ENCODE data around the gene MRPS26. TPM values are rescaled to one million over a fixed set of nuclear protein-coding genes. Genes with fewer than 3 reads are reported as not detected.
"Not testable (repeated sequence)": the region's sequence is repeated elsewhere in the genome, so short reads cannot be mapped to it uniquely, and the experiment has no call there.

The MRPS26 gene
- total and polyA plus RNA-seq, 7 experiments from 2014 or later = 22.2 to 94.2 (median 30.9) TPM

- H3K4me3 ChIP-seq (ENCODE audit: low read length) = not testable (repeated sequence)
- ChIA-PET POLR2A (interaction anchor here (0.7 to 3.0 kb wide), 2 partner anchors 18 to 60 kb away, joined by 3 to 56 read pairs; no protein-coding TSS in a partner anchor), CTCF (interaction anchor here (0.7 to 0.8 kb wide), 2 partner anchors 12 to 19 kb away, joined by 3 read pairs; no protein-coding TSS in a partner anchor)
Measured at GRCh38 chr20:3075315-3075714, 29.5 kb downstream of the MRPS26 start.

GRCh38 chr20:3077618-3078134 is 31.8 kb downstream of the MRPS26 start:
- peak overlapping the region; percentile 53 to 79 (median 61) for H3K4me3 Mint-ChIP-seq
- peaks cover 8 to 44% (median 23%) of the 10 kb centered on the region in 5 donors for H3K27me3 Mint-ChIP-seq
- ATAC-seq (peak; percentile 58), DNase-seq (peak in 7 of 9 donors; percentile 44 to 66 (median 56))
- peak overlapping the region; percentile 26 to 92 (median 74) for H3K27ac Mint-ChIP-seq
- no peak overlapping the region for H3K4me3 ChIP-seq (ENCODE audit: low read length)
- peaks cover 0 to 13% (median 0%) of the 10 kb centered on the region in 5 donors for H3K36me3 Mint-ChIP-seq
- intact Hi-C loops (cut with micrococcal nuclease) = loop anchor here (1.0 to 5.0 kb wide), 5 partner anchors 16 to 130 kb away; partner anchors contain the start of genes FASTKD5 (in 1 of the 2), ITPA (in 1 of the 2) and UBOX5 (in 1 of the 2)
- H3K27ac ChIP-seq (ENCODE audit: low read depth, low read length) = peak overlapping the region; percentile 30
- H3K9me3 Mint-ChIP-seq = peaks cover 0 to 6% (median 0%) of the 10 kb centered on the region in 11 donors
- H3K27me3 ChIP-seq (ENCODE audit: control insufficient read depth in 2 of 2, insufficient read depth in 2 of 2, low read length in 2 of 2) = peaks cover 0 to 7% of the 10 kb centered on the region in 2 donors
- CTCF ChIA-PET = interaction anchor here (0.5 to 1.5 kb wide), 9 partner anchors 8 to 376 kb away, joined by 3 to 11 read pairs (median 3); no protein-coding TSS in a partner anchor
- POLR2A ChIA-PET = interaction anchor here (0.6 to 3.0 kb wide), 16 partner anchors 8 to 82 kb away, joined by 3 to 56 read pairs (median 4); partner anchors contain the start of genes FASTKD5 and UBOX5
- H3K4me1 Mint-ChIP-seq = peaks cover 15 to 43% (median 31%) of the 10 kb centered on the region in 7 donors
- no peaks in the 10 kb centered on the region for H3K36me3 ChIP-seq (ENCODE audit: control insufficient read depth in 2 of 3, insufficient read depth in 3 of 3, low read length in 3 of 3)
- peaks cover 0 to 17% of the 10 kb centered on the region in 2 donors for H3K4me1 ChIP-seq (ENCODE audit: control insufficient read depth in 2 of 2, insufficient read depth in 2 of 2, low read length in 2 of 2)
- no peaks in the 10 kb centered on the region for H3K9me3 ChIP-seq (ENCODE audit: control insufficient read depth in 2 of 3, low read length in 3 of 3)

More at GRCh38 chr20:3075315-3075714, 29.5 kb downstream of the MRPS26 start:
- peaks cover 18 to 53% (median 36%) of the 10 kb centered on the region in 7 donors for H3K4me1 Mint-ChIP-seq
- ATAC-seq; H3K27ac ChIP-seq (ENCODE audit: low read depth, low read length); DNase-seq; H3K9me3 ChIP-seq (ENCODE audit: control insufficient read depth in 2 of 3, low read length in 3 of 3); H3K9me3 Mint-ChIP-seq; H3K27me3 ChIP-seq (ENCODE audit: control insufficient read depth in 2 of 2, insufficient read depth in 2 of 2, low read length in 2 of 2); H3K4me3 Mint-ChIP-seq; H3K36me3 ChIP-seq (ENCODE audit: control insufficient read depth in 2 of 3, insufficient read depth in 3 of 3, low read length in 3 of 3): not testable (repeated sequence)
- peaks cover 0 to 17% (median 0%) of the 10 kb centered on the region in 5 donors for H3K36me3 Mint-ChIP-seq
- peaks cover 0 to 23% (median under 1%) of the 10 kb centered on the region in 5 donors for H3K27me3 Mint-ChIP-seq
- H3K4me1 ChIP-seq (ENCODE audit: control insufficient read depth in 2 of 2, insufficient read depth in 2 of 2, low read length in 2 of 2) = peaks cover 0 to 33% of the 10 kb centered on the region in 2 donors
- peak overlapping the region in 3 of 9 donors; percentile 12 to 41 (median 25) for H3K27ac Mint-ChIP-seq
- intact Hi-C loops (cut with micrococcal nuclease) = loop anchor here in 1 of 2 donors (5.0 kb wide), 2 partner anchors 82 to 132 kb away; partner anchors contain the start of genes FASTKD5, ITPA and UBOX5

GRCh38 chr20:3080939-3081388 is 35.1 kb downstream of the MRPS26 start:
- no peak overlapping the region for H3K27ac ChIP-seq (ENCODE audit: low read depth, low read length)
- DNase-seq (peak in 1 of 9 donors; percentile 5), ATAC-seq (no peak)
- H3K27ac Mint-ChIP-seq = no peak overlapping the region
- H3K4me1 Mint-ChIP-seq = peaks cover 16 to 27% (median 23%) of the 10 kb centered on the region in 7 donors
- peaks cover 0 to 23% of the 10 kb centered on the region in 2 donors for H3K4me1 ChIP-seq (ENCODE audit: control insufficient read depth in 2 of 2, insufficient read depth in 2 of 2, low read length in 2 of 2)
- no peaks in the 10 kb centered on the region for H3K36me3 ChIP-seq (ENCODE audit: control insufficient read depth in 2 of 3, insufficient read depth in 3 of 3, low read length in 3 of 3)
- peaks cover 0 to 13% (median 0%) of the 10 kb centered on the region in 5 donors for H3K36me3 Mint-ChIP-seq
- POLR2A ChIA-PET = no interaction called here
- no peak overlapping the region for H3K4me3 ChIP-seq (ENCODE audit: low read length)
- peaks cover 0 to 6% (median 0%) of the 10 kb centered on the region in 11 donors for H3K9me3 Mint-ChIP-seq
- peaks cover 8 to 61% (median 23%) of the 10 kb centered on the region in 5 donors for H3K27me3 Mint-ChIP-seq
- H3K27me3 ChIP-seq (ENCODE audit: control insufficient read depth in 2 of 2, insufficient read depth in 2 of 2, low read length in 2 of 2) = peaks cover 0 to 13% of the 10 kb centered on the region in 2 donors
- intact Hi-C loops (cut with micrococcal nuclease) = no loop called here
- peak overlapping the region in 5 of 10 donors; percentile 4 to 83 (median 68) for H3K4me3 Mint-ChIP-seq
- CTCF ChIA-PET = no interaction called here
- no peaks in the 10 kb centered on the region for H3K9me3 ChIP-seq (ENCODE audit: control insufficient read depth in 2 of 3, low read length in 3 of 3)

GRCh38 chr20:3081641-3082040 is 35.8 kb downstream of the MRPS26 start:
- peaks cover 0 to 13% of the 10 kb centered on the region in 2 donors for H3K27me3 ChIP-seq (ENCODE audit: control insufficient read depth in 2 of 2, insufficient read depth in 2 of 2, low read length in 2 of 2)

GRCh38 chr20:3082306-3082951 is 36.6 kb downstream of the MRPS26 start:
- intact Hi-C loops (cut with micrococcal nuclease) = no loop called here
- Histone ChIP-seq H3K4me1 (ENCODE audit: control insufficient read depth in 2 of 2, insufficient read depth in 2 of 2, low read length in 2 of 2) (peaks cover 0 to 14% of the 10 kb centered on the region in 2 donors), H3K4me3 (ENCODE audit: low read length) (peak overlapping the region; percentile 24), H3K27me3 (ENCODE audit: control insufficient read depth in 2 of 2, insufficient read depth in 2 of 2, low read length in 2 of 2) (peaks cover 0 to 13% of the 10 kb centered on the region in 2 donors), H3K36me3 (ENCODE audit: control insufficient read depth in 2 of 3, insufficient read depth in 3 of 3, low read length in 3 of 3) (no peaks in the 10 kb centered on the region), H3K9me3 (ENCODE audit: control insufficient read depth in 2 of 3, low read length in 3 of 3) (no peaks in the 10 kb centered on the region), H3K27ac (ENCODE audit: low read depth, low read length) (no peak overlapping the region)
- DNase-seq = peak in 1 of 9 donors; percentile 10
- H3K4me1 Mint-ChIP-seq = peaks cover 11 to 19% (median 17%) of the 10 kb centered on the region in 7 donors
- POLR2A ChIA-PET = interaction anchor here (0.9 to 2.2 kb wide), 4 partner anchors 10 to 19 kb away, joined by 3 to 24 read pairs (median 7); no protein-coding TSS in a partner anchor
- CTCF ChIA-PET = no interaction called here
- H3K9me3 Mint-ChIP-seq = peaks cover 0 to 6% (median 0%) of the 10 kb centered on the region in 11 donors
- H3K27ac Mint-ChIP-seq = no peak overlapping the region
- ATAC-seq = peak; percentile 35
- H3K27me3 Mint-ChIP-seq = peaks cover 8 to 62% (median 23%) of the 10 kb centered on the region in 5 donors
- peaks cover 0 to 10% (median 0%) of the 10 kb centered on the region in 5 donors for H3K36me3 Mint-ChIP-seq
- H3K4me3 Mint-ChIP-seq = peak overlapping the region; percentile 62 to 83 (median 72)

More at GRCh38 chr20:3081641-3082040, 35.8 kb downstream of the MRPS26 start:
- peaks cover 8 to 62% (median 23%) of the 10 kb centered on the region in 5 donors for H3K27me3 Mint-ChIP-seq
- ChIA-PET POLR2A (no interaction called here), CTCF (no interaction called here)
- H3K4me3 Mint-ChIP-seq = peak overlapping the region in 9 of 10 donors; percentile 4 to 83 (median 72)
- H3K4me1 Mint-ChIP-seq = peaks cover 16 to 26% (median 22%) of the 10 kb centered on the region in 7 donors
- ATAC-seq (no peak), DNase-seq (no peak)
- peak overlapping the region in 1 of 9 donors; percentile 32 for H3K27ac Mint-ChIP-seq
- Histone ChIP-seq H3K4me3 (ENCODE audit: low read length) (no peak overlapping the region), H3K36me3 (ENCODE audit: control insufficient read depth in 2 of 3, insufficient read depth in 3 of 3, low read length in 3 of 3) (no peaks in the 10 kb centered on the region), H3K27ac (ENCODE audit: low read depth, low read length) (no peak overlapping the region), H3K4me1 (ENCODE audit: control insufficient read depth in 2 of 2, insufficient read depth in 2 of 2, low read length in 2 of 2) (peaks cover 0 to 22% of the 10 kb centered on the region in 2 donors), H3K9me3 (ENCODE audit: control insufficient read depth in 2 of 3, low read length in 3 of 3) (no peaks in the 10 kb centered on the region)
- peaks cover 0 to 13% (median 0%) of the 10 kb centered on the region in 5 donors for H3K36me3 Mint-ChIP-seq
- intact Hi-C loops (cut with micrococcal nuclease) = no loop called here
- H3K9me3 Mint-ChIP-seq = peaks cover 0 to 6% (median 0%) of the 10 kb centered on the region in 11 donors

Measured in naive thymus-derived CD4-positive, alpha-beta T cell (primary cell).